Prostate gland (tissue), 2 donors: ENCODE measurements around the gene ZNF488.

ENCODE experiments used
- CTCF ChIP-seq, 4 experiments: fragments of 200-600 bp in 2 of 4; fragments of 450-650 bp in 2 of 4; sonication (generic) in 2 of 4; IDR thresholded peaks; 1 replicate in 3 of 4; 2 replicates in 1 of 4; pipeline ENCODE4 v1.5.1; 2016 to 2019; ENCODE audit warnings: antibody characterized with exemption in 4 of 4, mild to moderate bottlenecking in 2 of 4, moderate library complexity in 2 of 4
- POLR2AphosphoS5 ChIP-seq: sonication (generic); formaldehyde crosslinking; IDR thresholded peaks from one replicate; pipeline ENCODE4 v1.6.1; 2017; ENCODE audit warnings: antibody characterized with exemption

- TF ChIP-seq CTCF (IDR thresholded peaks at IDR 0.05), result no peak
- no peak for TF ChIP-seq POLR2AphosphoS5
Observed at GRCh38 chr10:47388879-47389278, 4.8 kb upstream of the ZNF488 start.
